H54 (cell line): ENCODE measurements around the gene NDUFB7.

Experiments used
- DNase-seq: peaks from one replicate; pipeline ENCODE4 v3.0.0; 2011; ENCODE audit warnings: low spot score, mixed read lengths; ENCODE audit not compliant: insufficient read length
- FAIRE-seq: peaks from 3 replicates; lab custom pipeline; 2011; peaks lifted over from hg19 to GRCh38; lab: Jason Lieb, UNC
- POLR2A ChIP-seq: IDR thresholded peaks from 2 replicates; pipeline ENCODE4 v1.6.1; 2011; ENCODE audit warnings: low read depth, mild to moderate bottlenecking, low read length

Gene NDUFB7

DNA sequence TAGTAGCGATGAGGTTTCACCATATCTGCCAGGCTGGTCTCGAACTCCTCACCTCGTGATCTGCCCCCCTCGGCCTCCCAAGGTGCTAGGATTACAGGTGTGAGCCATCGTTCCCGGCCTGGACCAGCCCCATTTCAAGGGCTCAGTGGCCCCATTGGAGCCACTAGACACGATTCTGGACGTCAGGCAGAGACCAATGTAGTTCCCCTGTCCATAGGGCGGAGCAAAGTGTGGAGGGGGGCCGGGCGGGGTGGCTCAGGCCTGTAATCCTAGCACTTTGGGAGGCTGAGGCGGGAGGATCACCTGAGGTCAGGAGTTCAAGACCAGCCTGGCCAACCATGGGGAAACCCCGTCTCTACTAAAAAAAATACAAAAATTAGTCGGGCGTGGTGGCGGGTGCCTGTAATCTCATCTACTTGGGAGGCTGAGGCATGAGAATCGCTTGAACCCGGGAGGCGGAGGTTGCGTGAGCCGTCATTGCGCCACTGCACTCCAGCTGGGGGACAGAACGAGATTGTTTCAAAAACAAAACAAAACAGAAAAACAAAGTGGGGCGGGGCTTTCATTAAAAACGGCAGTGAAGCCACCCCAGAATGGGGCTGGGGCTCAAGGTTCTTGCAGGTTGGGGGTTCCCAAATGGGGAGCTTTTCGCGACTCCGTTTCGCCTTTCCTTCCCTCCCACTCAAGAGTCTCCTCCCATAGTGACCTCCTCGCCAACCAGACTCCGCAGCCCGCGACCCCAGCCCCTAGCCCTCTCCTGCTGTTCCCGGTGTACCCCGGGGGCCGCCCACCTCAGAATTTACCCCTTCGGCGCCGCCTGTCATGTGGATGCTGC lies 43.2 kb downstream of the NDUFB7 start:
- no peak for DNase-seq
- no peak for FAIRE-seq
- TF ChIP-seq POLR2A = no peak

DNA sequence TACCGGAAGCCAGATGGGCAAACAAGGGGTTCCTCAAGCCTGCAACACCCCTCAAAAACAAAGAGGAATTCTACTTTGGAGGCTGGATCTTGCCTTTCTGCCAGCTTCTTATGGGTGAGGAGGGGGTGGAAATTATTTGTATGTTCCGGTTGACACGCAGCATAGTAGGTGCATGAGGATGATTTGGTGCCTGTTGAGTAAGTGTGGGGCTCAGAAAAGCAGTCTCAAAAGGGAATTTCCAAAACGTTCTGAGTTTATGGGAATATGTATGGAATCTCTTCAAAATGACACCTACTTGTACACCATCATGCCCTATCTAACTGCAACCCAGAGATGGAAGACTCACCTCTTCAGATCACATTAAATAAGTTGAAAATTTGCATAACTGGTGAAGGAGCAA lies 45.4 kb downstream of the NDUFB7 start:
- DNase-seq (no peak), FAIRE-seq (no peak)
- no peak for TF ChIP-seq POLR2A

DNA sequence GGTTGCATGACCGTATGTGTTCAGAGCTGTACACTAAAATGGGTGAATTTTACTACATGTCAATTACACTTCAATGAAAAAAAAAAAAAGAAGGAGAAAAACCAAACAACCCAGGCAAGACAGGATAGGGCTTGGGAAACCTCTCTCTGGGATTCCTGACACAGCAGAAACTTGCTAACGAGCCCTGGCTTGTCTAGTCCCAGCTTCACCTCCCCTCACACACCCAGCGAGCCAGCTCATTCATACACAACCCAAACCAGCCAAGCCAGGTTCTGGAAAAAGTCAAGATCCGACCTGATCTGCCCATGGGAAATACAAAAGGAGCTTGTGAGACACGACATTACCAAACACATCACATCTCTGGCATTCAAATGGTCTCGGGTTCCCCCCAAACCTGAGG lies 46.1 kb downstream of the NDUFB7 start:
- no peak for FAIRE-seq
- no peak for DNase-seq

GRCh38 chr19:14520543-14520942 lies 51.3 kb downstream of the NDUFB7 start:
- DNase-seq = no peak
- TF ChIP-seq POLR2A = no peak
- FAIRE-seq = no peak

More for the DNA sequence above, 46.1 kb downstream of the NDUFB7 start:
- TF ChIP-seq POLR2A = no peak

DNA sequence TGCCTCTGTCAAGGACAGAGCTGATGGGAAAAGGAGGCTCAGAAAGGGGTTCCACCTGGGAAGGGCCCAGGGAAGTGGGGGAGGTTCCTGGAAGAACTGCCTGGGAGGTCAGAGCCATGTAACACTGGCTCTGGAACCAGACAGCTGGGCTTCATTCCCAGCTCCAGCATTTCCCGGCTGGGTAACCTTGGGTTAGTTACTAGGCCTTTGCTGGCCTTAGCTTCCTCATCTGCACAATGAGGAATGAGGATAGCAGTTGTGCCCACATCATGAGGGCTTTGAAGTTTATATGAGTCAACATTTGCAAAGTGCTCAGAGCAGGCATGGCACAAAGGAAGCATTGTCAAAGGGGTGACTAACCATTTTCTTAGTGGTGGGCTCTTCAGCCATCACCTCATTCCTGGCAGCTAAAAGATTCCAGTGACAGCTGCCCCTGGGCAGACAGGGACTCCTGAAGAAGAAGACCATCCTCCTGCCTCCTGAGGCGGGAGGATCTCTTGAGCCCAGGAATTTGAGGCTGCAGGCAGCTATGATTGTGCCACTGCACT lies 51.9 kb downstream of the NDUFB7 start:
- FAIRE-seq (peak; percentile 81), DNase-seq (peak; percentile 83)

GRCh38 chr19:14519245-14519859 lies 52.5 kb downstream of the NDUFB7 start:
- no peak for TF ChIP-seq POLR2A
- no peak for FAIRE-seq

More for the DNA sequence above, 51.9 kb downstream of the NDUFB7 start:
- no peak for TF ChIP-seq POLR2A

GRCh38 chr19:14517840-14518505 lies 53.9 kb downstream of the NDUFB7 start, which contains the start of gene DNAJB1:
DNAJB1 (minus strand) TSS chr19:14518397; CDS start chr19:14518349, 48 bp downstream.
- DNase-seq (peak; percentile 75), FAIRE-seq (no peak)
- TF ChIP-seq POLR2A = peak; percentile 99

More at GRCh38 chr19:14519245-14519859, 52.5 kb downstream of the NDUFB7 start:
- DNase-seq = no peak

DNA sequence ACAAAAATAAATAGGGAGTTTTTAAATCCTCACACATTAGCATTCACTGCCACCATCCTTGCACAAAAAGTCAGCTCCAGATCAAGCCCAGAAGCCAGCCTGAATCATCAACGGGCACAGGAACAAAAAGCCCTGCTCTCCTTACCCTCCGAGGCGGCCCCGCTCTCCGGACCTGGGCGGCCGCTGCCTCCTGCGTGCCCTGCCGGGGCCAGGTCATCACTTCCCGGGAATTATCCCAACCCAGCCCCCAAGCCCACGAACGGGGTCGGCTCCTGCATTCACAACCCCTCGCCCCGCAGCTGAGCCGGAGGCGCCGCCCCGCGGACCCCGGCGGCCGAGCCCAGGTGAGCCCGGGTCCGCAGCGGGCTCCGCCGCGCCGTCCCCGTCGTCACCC lies 54.4 kb downstream of the NDUFB7 start:
- no peak for TF ChIP-seq POLR2A
- DNase-seq (no peak), FAIRE-seq (no peak)

DNA sequence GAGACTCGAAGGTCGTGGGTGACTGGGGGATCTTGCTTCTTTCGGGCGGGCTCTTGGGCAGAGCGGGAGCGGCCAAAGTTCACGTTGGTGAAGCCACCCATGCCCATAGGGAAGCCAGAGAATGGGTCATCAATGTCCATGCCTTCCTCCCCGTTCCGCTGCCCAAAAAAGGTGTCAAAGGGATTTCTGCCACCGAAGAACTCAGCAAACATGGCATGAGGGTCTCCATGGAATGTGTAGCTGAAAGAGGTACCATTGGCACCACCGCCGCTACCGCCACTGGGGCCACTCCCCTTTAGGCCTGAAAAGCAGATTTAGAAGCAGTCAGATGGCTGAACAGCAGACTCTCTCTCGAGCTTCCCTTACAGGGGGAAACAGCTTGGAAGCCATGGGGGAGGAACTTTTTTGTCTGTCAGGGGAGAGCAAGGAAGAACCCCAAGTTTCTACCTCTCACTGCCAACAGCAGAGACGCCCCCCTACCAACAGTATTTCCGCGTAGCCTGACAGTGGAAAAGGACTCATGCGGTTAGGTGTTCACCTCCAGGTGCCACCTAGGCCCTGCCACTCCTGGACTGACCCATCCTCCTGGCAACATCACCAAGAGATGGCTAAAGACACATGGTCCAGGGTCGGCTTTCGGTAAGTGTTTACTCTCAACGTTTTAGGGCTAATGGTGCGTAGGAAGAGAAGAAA lies 55.0 kb downstream of the NDUFB7 start:
- DNase-seq = no peak
- TF ChIP-seq POLR2A = no peak
- FAIRE-seq = no peak
